ENCODE measurements around the gene ELAPOR1. TPM values are rescaled to one million over a fixed set of nuclear protein-coding genes. Genes with fewer than 3 reads are reported as not detected.
"Not testable (repeated sequence)": the region's sequence is repeated elsewhere in the genome, so short reads cannot be mapped to it uniquely, and the experiment has no call there.

ELAPOR1 gene
- total RNA-seq, 1 donor from 2014 or later = 24.4 TPM

- Histone ChIP-seq H3K27me3 (ENCODE audit: low read depth) (no peaks in the 10 kb centered on the region), H3K36me3 (no peaks in the 10 kb centered on the region), H3K27ac (no peak overlapping the region), H3K4me1 (peaks cover 11% of the 10 kb centered on the region), H3K9me3 (no peaks in the 10 kb centered on the region), H3K4me3 (no peak overlapping the region)
- DNase-seq (no peak), ATAC-seq (no peak)
- intact Hi-C loops (cut with DNase I) = no loop called here
- no peak for TF ChIP-seq CTCF (IDR thresholded peaks at IDR 0.05)
Measured at GRCh38 chr1:109137958-109138357, 24.0 kb downstream of the ELAPOR1 start.

GRCh38 chr1:109138358-109138757, 24.4 kb downstream of the ELAPOR1 start:
- Histone ChIP-seq H3K27ac (no peak overlapping the region), H3K4me1 (peaks cover 10% of the 10 kb centered on the region), H3K4me3 (no peak overlapping the region), H3K9me3 (no peaks in the 10 kb centered on the region), H3K27me3 (ENCODE audit: low read depth) (no peaks in the 10 kb centered on the region), H3K36me3 (no peaks in the 10 kb centered on the region)
- intact Hi-C loops (cut with DNase I) = no loop called here
- no peak for DNase-seq
- ATAC-seq = no peak
- no peak for TF ChIP-seq CTCF (IDR thresholded peaks at IDR 0.05)

- Histone ChIP-seq H3K4me3 (no peak overlapping the region), H3K27ac (no peak overlapping the region), H3K27me3 (ENCODE audit: low read depth) (no peaks in the 10 kb centered on the region), H3K4me1 (no peaks in the 10 kb centered on the region), H3K9me3 (no peaks in the 10 kb centered on the region), H3K36me3 (no peaks in the 10 kb centered on the region)
- intact Hi-C loops (cut with DNase I) = no loop called here
- ATAC-seq (no peak), DNase-seq (no peak)
- TF ChIP-seq CTCF (IDR thresholded peaks at IDR 0.05) = no peak
Measured at GRCh38 chr1:109140392-109140791, 26.5 kb downstream of the ELAPOR1 start.

- H3K27ac ChIP-seq = no peak overlapping the region
- H3K9me3 ChIP-seq = no peaks in the 10 kb centered on the region
- intact Hi-C loops (cut with DNase I) = no loop called here
- DNase-seq (no peak), ATAC-seq (no peak)
- no peak overlapping the region for H3K4me3 ChIP-seq
- no peaks in the 10 kb centered on the region for H3K27me3 ChIP-seq (ENCODE audit: low read depth)
- H3K4me1 ChIP-seq = no peaks in the 10 kb centered on the region
- no peaks in the 10 kb centered on the region for H3K36me3 ChIP-seq
- no peak for TF ChIP-seq CTCF (IDR thresholded peaks at IDR 0.05)
Measured at GRCh38 chr1:109142260-109142659, 28.3 kb downstream of the ELAPOR1 start.

GRCh38 chr1:109142725-109143124, 28.8 kb downstream of the ELAPOR1 start:
- H3K9me3 ChIP-seq; DNase-seq; H3K4me3 ChIP-seq; H3K4me1 ChIP-seq; H3K27ac ChIP-seq; intact Hi-C loops (cut with DNase I); H3K36me3 ChIP-seq; ATAC-seq; H3K27me3 ChIP-seq (ENCODE audit: low read depth): not testable (repeated sequence)

GRCh38 chr1:109148987-109149561, 35.2 kb downstream of the ELAPOR1 start:
- no peak for ATAC-seq
- no peak for TF ChIP-seq CTCF (IDR thresholded peaks at IDR 0.05)
- no peaks in the 10 kb centered on the region for H3K9me3 ChIP-seq

More at GRCh38 chr1:109148987-109149561, 35.2 kb downstream of the ELAPOR1 start:
- Histone ChIP-seq H3K36me3 (no peaks in the 10 kb centered on the region), H3K4me3 (no peak overlapping the region), H3K4me1 (no peaks in the 10 kb centered on the region), H3K27ac (no peak overlapping the region), H3K27me3 (ENCODE audit: low read depth) (no peaks in the 10 kb centered on the region)
- no peak for DNase-seq
- intact Hi-C loops (cut with DNase I) = no loop called here
